Measurements from ENCODE around the gene OVOL2. TPM values are rescaled to one million over a fixed set of nuclear protein-coding genes. Genes with fewer than 3 reads are reported as not detected.

Gene OVOL2
- total and polyA plus RNA-seq, 2 experiments from 2014 or later: 11.2 to 11.5 TPM

Small RNA genes within 50 kb of the gene (small RNA-seq; reads per million reads assigned to genes)
- gene RNU7-137P (ENCODE audit: low replicate concordance): not detected

Other genes starting within 250 kb of the OVOL2 start
- gene SNX5, start 89.1 kb downstream of the OVOL2 start, total RNA-seq (2014; rRNA removed; shearing (Covaris generic)): 269 and 287 TPM in 2 replicates
- gene SNX5, start 89.1 kb downstream of the OVOL2 start, polyA plus RNA-seq (2016; fragmentation: Nextera tagmentation; extraction: Ambion mirVana): 154 and 167 TPM in 2 replicates
- 41.5 and 43.1 TPM in 2 replicates for gene MGME1, start 88.9 kb downstream of the OVOL2 start, total RNA-seq (2014; rRNA removed; shearing (Covaris generic))
- gene MGME1, start 88.9 kb downstream of the OVOL2 start, polyA plus RNA-seq (2016; fragmentation: Nextera tagmentation; extraction: Ambion mirVana): 55.2 and 56.9 TPM in 2 replicates
- 24.6 and 25.0 TPM in 2 replicates for gene KAT14, start 79.9 kb upstream of the OVOL2 start, total RNA-seq (2014; rRNA removed; shearing (Covaris generic))
- gene KAT14, start 79.9 kb upstream of the OVOL2 start, polyA plus RNA-seq (2016; fragmentation: Nextera tagmentation; extraction: Ambion mirVana): 17.3 and 17.8 TPM in 2 replicates
- gene PET117, start 79.9 kb upstream of the OVOL2 start, total RNA-seq (2014; rRNA removed; shearing (Covaris generic)): 21.7 and 25.2 TPM in 2 replicates
- 36.1 and 41.9 TPM in 2 replicates for gene PET117, start 79.9 kb upstream of the OVOL2 start, polyA plus RNA-seq (2016; fragmentation: Nextera tagmentation; extraction: Ambion mirVana)
- gene ZNF133, start 230.6 kb upstream of the OVOL2 start, total RNA-seq (2014; rRNA removed; shearing (Covaris generic)): 14.4 and 15.1 TPM in 2 replicates
- gene ZNF133, start 230.6 kb upstream of the OVOL2 start, polyA plus RNA-seq (2016; fragmentation: Nextera tagmentation; extraction: Ambion mirVana): 9.4 and 10.6 TPM in 2 replicates